HG03442 (cell line): ENCODE results near the gene NCL.
A peak's percentile ranks its signal among the peaks of the same experiment; 100 is the strongest.
"Not testable (repeated sequence)": the region's sequence is repeated elsewhere in the genome, so short reads cannot be mapped to it uniquely, and the experiment has no call there.

Experiments
- ATAC-seq: cut with Tn5 transposase; IDR thresholded peaks from one replicate; pipeline ENCODE4 v1.9.1; 2021; ENCODE audit warnings: mild to moderate bottlenecking, moderate library complexity; ENCODE audit not compliant: unreplicated experiment

NCL gene

GRCh38 chr2:231467613-231468530, 3.6 kb upstream of the NCL start:
- no peak for ATAC-seq

GRCh38 chr2:231467016-231467545, 2.8 kb upstream of the NCL start:
- no peak for ATAC-seq

- peak; percentile 2 for ATAC-seq
These were observed 574 bp upstream of the NCL start for GRCh38 chr2:231464576-231465540.

GRCh38 chr2:231462729-231463465, 1.4 kb downstream of the NCL start:
- ATAC-seq: no peak

GRCh38 chr2:231461516-231461971, 2.7 kb downstream of the NCL start:
- ATAC-seq: no peak

- not testable (repeated sequence) for ATAC-seq
These were observed 3.4 kb downstream of the NCL start for GRCh38 chr2:231460841-231461240.

GRCh38 chr2:231460073-231460835, 4.0 kb downstream of the NCL start:
- no peak for ATAC-seq

GRCh38 chr2:231458368-231458767, 5.9 kb downstream of the NCL start:
- ATAC-seq: no peak

- no peak for ATAC-seq
These were observed 7.2 kb downstream of the NCL start for GRCh38 chr2:231457101-231457500.

GRCh38 chr2:231456295-231457004, 7.8 kb downstream of the NCL start:
- no peak for ATAC-seq

GRCh38 chr2:231455890-231456289, 8.4 kb downstream of the NCL start:
- no peak for ATAC-seq

- no peak for ATAC-seq
These were observed 9.1 kb downstream of the NCL start for GRCh38 chr2:231455222-231455621.

- ATAC-seq: no peak
These were observed 9.9 kb downstream of the NCL start for GRCh38 chr2:231454361-231454791.

GRCh38 chr2:231452799-231453508, 11.3 kb downstream of the NCL start:
- no peak for ATAC-seq

GRCh38 chr2:231450548-231450989, 13.7 kb downstream of the NCL start:
- no peak for ATAC-seq

- no peak for ATAC-seq
These were observed 14.7 kb downstream of the NCL start for GRCh38 chr2:231449503-231450054.

- ATAC-seq: no peak
These were observed 27.3 kb downstream of the NCL start for GRCh38 chr2:231436957-231437356.

GRCh38 chr2:231433990-231434389, 30.3 kb downstream of the NCL start:
- ATAC-seq: no peak
